A375 (cell line): ENCODE data around the gene BCL10. TPM values are rescaled to one million over a fixed set of nuclear protein-coding genes. Genes with fewer than 3 reads are reported as not detected.

ENCODE experiments used
- small RNA-seq: library from RNA; depleted of rRNA; stranded (forward); fragments of <200 nt; gene quantifications from one replicate; pipeline ENCODE3, GENCODE V24; 2014
- total RNA-seq: library from RNA; depleted of rRNA; stranded (reverse); fragments of >200 nt; shearing (Covaris generic); gene quantifications from 2 replicates; pipeline ENCODE4 v1.2.3, GENCODE V29; 2014; rRNA removed

The BCL10 gene
- 7.5 and 11.2 TPM in 2 replicates for total RNA-seq

GRCh38 chr1:85276215-85276977, at the start of gene BCL10:
Gene BCL10, minus strand, starts transcription at chr1:85276632. Its CDS starts 280 bp downstream, at chr1:85276352.

GRCh38 chr1:85259118-85259911, 17.1 kb downstream of the BCL10 start, which contains the start of gene C1orf52:
Gene C1orf52, minus strand, starts transcription at chr1:85259662. Its CDS starts 29 bp downstream, at chr1:85259633.

Small RNAs within 50 kb of the gene (small RNA-seq; reads per million reads assigned to genes)
- not detected for gene RF00019

Other genes with a start within 250 kb of the BCL10 start
- 2.6 and 2.7 TPM in 2 replicates for gene MCOLN3, start 228.1 kb downstream of the BCL10 start, total RNA-seq
- gene SYDE2, start 75.6 kb downstream of the BCL10 start, total RNA-seq, result 2.0 and 2.5 TPM in 2 replicates
- gene C1orf52, start 17.0 kb downstream of the BCL10 start, total RNA-seq, result 25.4 and 27.3 TPM in 2 replicates
- 8.9 and 11.8 TPM in 2 replicates for gene DDAH1, start 188.5 kb upstream of the BCL10 start, total RNA-seq